Lower leg skin (tissue), 4 donors: ENCODE measurements around the gene PRELID1. TPM values are rescaled to one million over a fixed set of nuclear protein-coding genes. Genes with fewer than 3 reads are reported as not detected.

Experiments
- DNase-seq, 2 donors: peaks; one replicate each; pipeline ENCODE4 v3.0.0-alpha.2; 2019; ENCODE audit warnings: low spot score in 2 of 2
- H3K4me3 ChIP-seq: fragments of 200-600 bp; sonication (generic); 2 replicates; pipeline ENCODE4 v1.5.1; 2017; ENCODE audit warnings: mild to moderate bottlenecking, low read depth; ENCODE audit not compliant: poor library complexity, severe bottlenecking
- CTCF ChIP-seq, 3 donors: fragments of 450-650 bp; IDR thresholded peaks; one replicate each; pipeline ENCODE4 v1.5.1; 2016; ENCODE audit warnings: antibody characterized with exemption in 3 of 3, mild to moderate bottlenecking in 3 of 3, moderate library complexity in 2 of 3
- POLR2A ChIP-seq, 2 donors: fragments of 450-650 bp; IDR thresholded peaks; one replicate each; pipeline ENCODE4 v1.6.1; 2016 to 2017; ENCODE audit warnings: antibody characterized with exemption in 2 of 2, mild to moderate bottlenecking in 1 of 2, moderate library complexity in 1 of 2
- WGBS, 2 donors: methylation state at CpG; one replicate each; pipeline ENCODE4 v1.1.5; 2018; 5-methylcytosine and 5-hydroxymethylcytosine counted together
- intact Hi-C: fragments of 100-400 bp; cut with DNase I; formaldehyde crosslinking; loops from one replicate; pipeline ENCODE4 v1.15.0; 2023; ENCODE audit warnings: low total_unique reads
- total RNA-seq, 4 donors: library from RNA; depleted of rRNA; stranded (reverse); fragments of >200 nt; gene quantifications; one replicate each; pipeline ENCODE4 v1.1.0, GENCODE V29; 2016

The PRELID1 gene
- total RNA-seq, 4 donors from 2014 or later: 60.7 to 122 (median 96.7) TPM

DNA sequence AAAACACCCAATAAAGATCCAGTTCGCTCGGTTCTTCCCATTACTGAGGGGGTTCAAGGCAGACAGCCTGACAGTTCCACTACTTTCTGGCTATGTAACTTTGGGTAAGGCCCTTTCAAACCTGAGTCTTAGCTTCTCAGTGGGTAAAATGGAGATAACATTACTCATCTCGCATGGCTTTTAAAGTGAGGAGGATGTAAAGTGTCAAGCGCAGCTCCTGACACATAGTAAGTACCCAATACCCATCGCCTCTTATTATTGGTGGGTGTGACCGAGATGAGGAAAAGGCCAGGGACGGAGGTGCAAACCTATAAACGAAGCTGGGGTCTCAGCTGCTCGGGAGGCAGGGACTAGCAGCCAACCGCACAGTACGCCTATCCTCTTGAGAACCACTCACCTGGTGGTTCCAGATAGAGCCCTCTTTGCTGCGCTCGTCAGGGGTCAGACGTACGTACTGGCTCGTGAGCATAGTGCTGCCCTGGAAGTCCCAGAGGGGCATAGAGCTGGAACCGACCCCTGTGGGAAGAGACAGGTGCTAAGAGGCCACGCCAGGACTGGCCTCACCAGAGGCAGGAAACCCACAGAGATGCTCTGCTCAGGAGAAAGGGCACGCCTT lies 47.3 kb downstream of the PRELID1 start:
- peak overlapping the region; percentile 79 for H3K4me3 ChIP-seq
- no peak for DNase-seq
- 11 to 13% methylated on average over 19 of the region's 19 CpGs for WGBS, 2 donors
- intact Hi-C loops: no loop called here
- no peak for TF ChIP-seq POLR2A (IDR thresholded peaks at IDR 0.05)
- TF ChIP-seq CTCF (IDR thresholded peaks at IDR 0.05): no peak

DNA sequence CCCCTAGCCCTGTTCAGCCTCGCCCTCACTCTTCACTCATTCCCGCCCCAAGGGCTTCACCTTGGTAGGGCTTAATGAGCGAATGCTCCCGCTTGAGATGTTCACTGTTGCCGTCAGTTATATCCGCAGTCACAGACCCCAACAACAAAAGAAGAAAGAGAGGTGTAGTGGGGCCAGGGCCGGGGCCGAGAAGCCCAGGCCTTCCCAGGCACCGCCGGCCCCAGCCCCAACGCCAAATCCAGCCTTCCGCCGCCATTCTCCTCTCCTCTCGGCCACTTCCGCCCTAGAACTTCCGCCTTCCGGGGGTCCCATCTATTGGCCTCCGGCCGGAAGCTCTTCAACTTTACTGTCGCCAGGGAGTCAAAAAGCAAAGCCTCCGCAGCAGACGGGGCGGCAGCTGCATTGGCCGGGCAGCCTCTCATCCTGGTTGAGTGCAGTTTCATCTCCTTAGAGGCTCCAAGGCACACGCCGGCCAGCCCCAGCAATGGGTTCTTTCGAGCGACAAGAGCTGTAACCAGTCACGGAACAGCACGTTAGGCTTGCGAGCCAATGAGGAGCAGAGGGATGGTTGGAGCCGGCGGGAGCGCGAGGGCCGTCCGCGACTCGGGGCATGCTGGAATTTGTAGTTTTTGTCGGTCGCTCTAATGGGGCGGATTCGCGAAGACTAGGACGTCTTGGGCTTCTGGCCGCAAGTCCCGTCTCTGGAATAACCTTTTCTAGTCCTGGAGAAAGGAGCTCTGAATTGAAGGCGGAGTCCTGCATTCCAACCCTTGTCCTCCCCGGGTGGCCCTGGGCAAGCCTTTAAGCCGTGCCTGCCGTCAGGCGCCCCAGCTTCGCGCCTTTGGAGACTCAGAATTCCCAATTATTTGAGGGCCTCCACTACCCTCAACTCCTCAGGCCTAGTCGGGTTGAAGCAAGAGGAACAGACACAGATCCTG lies 48.1 kb downstream of the PRELID1 start, which contains the start of gene LMAN2:
LMAN2 (minus strand) TSS at position 277 of the 938 bp plus-strand sequence; CDS start at position 256, 21 bp downstream.
- intact Hi-C loops: no loop called here
- TF ChIP-seq POLR2A (IDR thresholded peaks at IDR 0.05) (no peak), CTCF (IDR thresholded peaks at IDR 0.05) (no peak)
- 6 to 7% methylated on average over 55 of the region's 55 CpGs for WGBS, 2 donors
- peak within 1 kb of the TSS; percentile 79 for H3K4me3 ChIP-seq
- DNase-seq: peak; percentile 94 to 99

- DNase-seq: no peak
- TF ChIP-seq CTCF (IDR thresholded peaks at IDR 0.05) (no peak), POLR2A (IDR thresholded peaks at IDR 0.05) (no peak)
- intact Hi-C loops: no loop called here
- 80 to 81% methylated on average over 5 of the region's 5 CpGs for WGBS, 2 donors
- no peak overlapping the region for H3K4me3 ChIP-seq
Measured at GRCh38 chr5:177353093-177353492, 49.5 kb downstream of the PRELID1 start.

DNA sequence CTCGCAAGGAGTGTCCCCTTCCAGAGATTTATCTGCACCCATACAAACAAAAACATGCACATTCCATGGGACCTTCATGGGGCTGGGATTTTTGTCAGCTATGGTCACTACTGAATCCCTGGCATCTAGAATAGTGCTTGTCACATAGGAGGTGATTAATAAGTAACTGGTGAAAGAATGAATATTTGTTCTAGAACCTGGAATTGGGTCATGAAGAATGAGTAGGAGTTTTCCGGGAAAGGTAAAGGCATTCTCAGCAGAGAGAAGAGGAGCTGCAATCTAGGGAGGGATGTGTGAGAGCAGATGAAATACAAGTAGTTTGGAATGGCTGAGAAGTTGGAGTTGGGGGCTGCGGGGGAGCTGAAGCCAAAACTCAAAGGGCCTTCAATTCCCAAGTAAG lies 50.7 kb downstream of the PRELID1 start:
- no peak overlapping the region for H3K4me3 ChIP-seq
- intact Hi-C loops: no loop called here
- WGBS, 2 donors: 87 to 91% methylated on average over 3 of the region's 3 CpGs
- DNase-seq: no peak
- TF ChIP-seq CTCF (IDR thresholded peaks at IDR 0.05): no peak
- TF ChIP-seq POLR2A (IDR thresholded peaks at IDR 0.05): no peak

DNA sequence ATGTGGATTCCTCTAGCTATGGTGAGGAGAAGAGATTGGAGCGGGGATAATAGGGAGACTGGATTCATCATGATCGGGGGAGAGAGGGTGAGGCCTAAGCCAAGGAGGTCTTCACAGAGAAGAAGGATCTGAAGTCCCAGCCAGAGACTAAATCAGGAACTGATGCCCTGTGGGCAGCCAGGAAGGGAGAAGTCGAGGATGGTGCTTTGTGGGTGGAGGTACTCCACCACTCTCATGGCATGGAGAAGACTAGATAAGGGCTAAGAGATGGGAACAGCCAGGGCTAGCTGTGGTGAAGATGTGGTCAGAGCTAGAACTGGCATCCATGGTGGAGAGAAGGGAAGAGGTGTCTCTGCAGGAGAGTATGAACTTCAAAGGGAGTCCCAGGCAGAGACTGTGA lies 51.1 kb downstream of the PRELID1 start:
- whole genome bisulfite sequencing, 2 donors: 60 to 66% methylated on average over 3 of the region's 3 CpGs
- intact Hi-C loops: no loop called here
- DNase-seq: no peak
- no peak overlapping the region for H3K4me3 ChIP-seq
- no peak for TF ChIP-seq POLR2A (IDR thresholded peaks at IDR 0.05)
- TF ChIP-seq CTCF (IDR thresholded peaks at IDR 0.05): no peak
